Astrocyte (in vitro differentiated cells and primary cell): ENCODE measurements around the gene PRDX5.

Experiments used
- CTCF ChIP-seq: IDR thresholded peaks from 2 replicates; pipeline ENCODE4 v1.5.1; 2011; ENCODE audit warnings: low read depth, mild to moderate bottlenecking, inconsistent platforms, low read length, moderate library complexity; ENCODE audit not compliant: insufficient read depth
- EZH2 ChIP-seq: IDR thresholded peaks from 2 replicates; pipeline ENCODE4 v1.6.1; 2012; ENCODE audit warnings: mild to moderate bottlenecking, low read length, inconsistent platforms; ENCODE audit not compliant: insufficient read depth

GRCh38 chr11:64305075-64305690 is 12.7 kb upstream of the PRDX5 start, which contains the start of gene ESRRA:
- no peak for TF ChIP-seq CTCF
- TF ChIP-seq EZH2, result no peak
